ENCODE data around the gene IER3.
"Not testable (repeated sequence)": the region's sequence is repeated elsewhere in the genome, so short reads cannot be mapped to it uniquely, and the experiment has no call there.

DNA sequence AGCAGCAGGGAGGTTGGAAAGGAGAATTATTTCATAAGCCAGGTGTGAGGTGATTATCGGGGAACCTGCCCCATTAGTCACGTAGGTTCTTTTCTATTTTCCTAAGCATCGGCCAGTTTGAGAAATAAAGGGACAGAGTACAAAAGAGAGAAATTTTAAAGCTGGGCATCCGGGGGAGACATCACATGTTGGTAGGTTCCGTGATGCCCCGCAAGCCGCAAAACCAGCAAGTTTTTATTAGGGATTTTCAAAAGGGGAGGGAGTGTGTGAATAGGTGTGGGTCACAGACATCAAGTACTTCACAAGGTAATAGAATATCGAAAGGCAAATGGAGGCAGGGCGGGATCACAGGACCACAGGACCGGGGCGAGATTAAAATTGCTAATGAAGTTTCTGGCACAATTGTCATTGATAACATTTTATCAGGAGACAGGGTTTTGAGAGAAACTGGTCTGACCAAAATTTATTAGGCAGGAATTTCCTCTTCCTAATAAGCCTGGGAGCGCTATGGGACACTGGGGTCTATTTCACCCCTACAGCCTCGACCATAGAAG is 20.2 kb upstream of the IER3 start:
- TF ChIP-seq POLR2A (conservative IDR thresholded peaks at IDR 0.05); SP1 (CRISPR knock-in tag; IDR thresholded peaks at IDR 0.05); YY1 (IDR thresholded peaks at IDR 0.05; ENCODE audit: borderline replicate concordance in 1 of 3, control insufficient read depth in 1 of 3, extremely low read depth in 1 of 3, insufficient read depth in 3 of 3, insufficient read length in 1 of 3, insufficient replicate concordance in 2 of 3, low read depth in 1 of 3, low read length in 2 of 3); ELF4 (CRISPR knock-in tag; IDR thresholded peaks at IDR 0.05); CREB1 (IDR thresholded peaks at IDR 0.05); CREB1 (CRISPR knock-in tag; IDR thresholded peaks at IDR 0.05); BRD4 (IDR thresholded peaks at IDR 0.05); TBL1XR1 (IDR thresholded peaks at IDR 0.05; ENCODE audit: low read length in 2 of 2); CHD2 (IDR thresholded peaks at IDR 0.05; ENCODE audit: low read depth, low read length): not testable (repeated sequence)
- TF ChIP-seq, protein P1, sequence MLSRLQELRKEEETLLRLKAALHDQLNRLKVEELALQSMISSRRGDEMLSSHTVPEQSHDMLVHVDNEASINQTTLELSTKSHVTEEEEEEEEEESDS (CRISPR knock-in tag; IDR thresholded peaks at IDR 0.05) = not testable (repeated sequence)
